Measurements from ENCODE around the gene COL25A1. TPM values are rescaled to one million over a fixed set of nuclear protein-coding genes. Genes with fewer than 3 reads are reported as not detected.

Gene COL25A1
- total RNA-seq, 1 experiment from 2014 or later = 2.1 TPM

DNA sequence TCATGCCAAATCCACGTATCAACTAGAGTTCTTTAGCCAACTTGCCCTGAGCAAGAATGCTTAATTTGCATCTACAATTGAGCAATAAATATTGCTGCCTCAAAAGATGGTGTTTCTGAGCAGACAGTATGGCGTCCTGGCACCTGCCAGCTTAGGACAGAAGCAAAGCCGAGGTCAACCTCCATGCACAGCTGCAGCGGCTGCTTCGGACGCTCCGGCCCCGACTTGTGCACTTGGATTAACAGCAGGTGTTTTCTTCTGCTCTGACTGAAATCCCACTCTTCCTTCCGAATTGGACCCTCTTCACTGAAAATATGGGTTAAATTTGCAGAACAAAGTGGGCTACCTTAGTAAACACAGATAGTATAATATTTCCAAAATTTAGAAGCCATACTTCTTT, 324.4 kb downstream of the COL25A1 start:
- Histone ChIP-seq H3K36me3 (replicated peaks; ENCODE audit: control insufficient read depth, insufficient read depth, low read length) (no peaks in the 10 kb centered on the region), H3K4me3 (ENCODE audit: insufficient read depth, low read depth, low read length) (no peak overlapping the region), H3K27me3 (ENCODE audit: control insufficient read depth, insufficient read depth, low read length) (no peaks in the 10 kb centered on the region)
- no peak for DNase-seq

DNA sequence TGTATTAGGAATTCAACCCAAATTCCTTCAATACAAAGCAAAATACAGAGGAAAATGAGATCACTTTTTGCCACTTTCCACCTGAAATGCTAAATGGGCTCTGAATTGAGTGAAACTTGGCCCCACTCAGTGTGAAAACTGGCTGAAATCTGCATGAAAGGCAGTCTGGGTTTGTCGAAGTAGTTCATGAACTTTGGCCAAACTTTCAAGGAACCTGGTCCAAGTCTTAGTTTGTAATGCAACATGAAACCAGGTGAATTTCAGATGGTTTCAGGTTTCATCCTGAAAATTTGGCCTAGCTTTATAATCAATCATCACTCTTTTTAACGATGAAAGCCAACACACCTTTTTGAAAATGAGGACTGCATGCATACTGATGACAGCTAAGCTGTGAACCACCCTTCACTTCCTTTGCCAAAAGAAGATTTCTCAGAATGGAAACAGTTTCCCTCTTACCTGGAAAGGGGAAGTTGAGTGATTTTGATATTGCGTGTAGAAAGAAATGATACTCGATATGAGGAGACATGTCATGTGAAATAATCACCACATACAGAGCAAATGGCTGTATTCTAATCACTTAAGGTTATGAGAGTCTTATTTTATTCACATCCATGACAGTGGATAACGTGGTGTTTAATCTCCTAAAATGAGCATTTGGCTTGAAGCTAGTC, 329.7 kb downstream of the COL25A1 start:
- H3K36me3 ChIP-seq (replicated peaks; ENCODE audit: control insufficient read depth, insufficient read depth, low read length) = no peaks in the 10 kb centered on the region
- no peaks in the 10 kb centered on the region for H3K27me3 ChIP-seq (ENCODE audit: control insufficient read depth, insufficient read depth, low read length)
- no peak for DNase-seq
- H3K4me3 ChIP-seq (ENCODE audit: insufficient read depth, low read depth, low read length) = no peak overlapping the region

DNA sequence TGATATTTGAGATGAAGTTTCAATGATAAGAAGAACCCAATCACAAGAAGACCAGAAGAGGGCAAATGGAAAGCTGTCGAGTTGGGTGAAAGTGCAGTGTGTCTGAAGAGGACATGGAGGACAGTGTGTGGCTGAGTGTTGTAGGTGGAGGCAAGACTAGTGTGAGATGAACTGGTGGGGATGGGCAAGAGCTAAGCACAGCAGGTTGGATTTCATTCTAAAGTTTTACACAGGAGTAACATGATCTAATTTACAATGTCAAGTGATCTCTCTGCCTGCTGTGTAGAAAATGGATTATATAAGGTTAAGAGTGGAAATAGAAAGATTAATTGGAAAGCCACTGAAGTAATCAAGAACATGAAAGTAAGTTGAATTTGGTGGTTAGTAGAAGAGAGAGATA, 331.0 kb downstream of the COL25A1 start:
- no peak overlapping the region for H3K4me3 ChIP-seq (ENCODE audit: insufficient read depth, low read depth, low read length)
- DNase-seq = no peak
- H3K36me3 ChIP-seq (replicated peaks; ENCODE audit: control insufficient read depth, insufficient read depth, low read length) = no peaks in the 10 kb centered on the region
- H3K27me3 ChIP-seq (ENCODE audit: control insufficient read depth, insufficient read depth, low read length) = no peaks in the 10 kb centered on the region

DNA sequence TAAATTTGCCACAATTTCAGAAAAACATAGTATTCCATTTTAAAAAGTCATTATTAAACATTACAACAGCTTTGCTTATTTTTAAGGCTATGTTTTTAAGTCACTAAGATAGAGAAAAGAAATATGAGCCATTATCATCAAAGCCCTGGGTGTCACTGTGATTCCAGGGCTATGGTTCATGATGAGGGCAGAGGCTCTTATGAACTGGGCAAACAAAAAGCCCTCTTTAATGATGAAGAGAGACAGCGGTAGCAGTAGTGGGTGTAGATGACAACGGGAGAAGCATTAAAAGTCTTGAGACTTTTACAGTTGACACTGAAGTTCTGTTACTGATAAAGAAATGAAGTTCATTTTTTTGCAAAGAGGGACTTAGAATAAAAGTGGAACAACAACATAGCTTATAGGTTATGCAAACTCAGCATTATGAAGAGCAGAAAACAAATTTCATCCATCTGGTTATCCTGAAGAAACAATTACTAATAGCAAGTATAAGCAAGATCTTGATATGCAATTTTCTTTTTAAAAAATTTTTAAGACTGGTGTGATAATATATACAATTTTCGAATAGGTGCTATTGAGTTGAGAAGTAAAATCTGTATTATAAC, 336.9 kb downstream of the COL25A1 start:
- Histone ChIP-seq H3K36me3 (replicated peaks; ENCODE audit: control insufficient read depth, insufficient read depth, low read length) (no peaks in the 10 kb centered on the region), H3K4me3 (ENCODE audit: insufficient read depth, low read depth, low read length) (no peak overlapping the region), H3K27me3 (ENCODE audit: control insufficient read depth, insufficient read depth, low read length) (no peaks in the 10 kb centered on the region)
- no peak for DNase-seq

DNA sequence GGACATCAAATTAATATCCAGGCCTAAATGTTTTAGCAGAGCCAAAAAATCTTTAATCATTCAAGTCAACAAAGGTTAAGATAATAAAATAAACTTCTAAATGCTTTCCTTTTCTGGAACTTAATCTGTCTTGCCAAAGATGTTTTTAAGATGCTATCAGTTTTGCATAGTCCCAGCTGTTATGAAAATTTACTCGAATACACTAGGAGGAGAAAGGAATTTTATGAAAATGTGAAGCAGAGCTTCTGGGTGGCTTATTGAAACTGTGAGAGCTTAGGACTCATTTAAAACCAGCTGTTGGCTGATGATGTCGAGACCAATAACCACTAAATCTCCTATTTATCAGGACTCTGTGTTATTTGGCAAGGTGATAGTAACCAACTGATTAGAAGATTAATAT, 337.4 kb downstream of the COL25A1 start:
- H3K4me3 ChIP-seq (ENCODE audit: insufficient read depth, low read depth, low read length) = no peak overlapping the region
- H3K36me3 ChIP-seq (replicated peaks; ENCODE audit: control insufficient read depth, insufficient read depth, low read length) = no peaks in the 10 kb centered on the region
- DNase-seq = no peak
- no peaks in the 10 kb centered on the region for H3K27me3 ChIP-seq (ENCODE audit: control insufficient read depth, insufficient read depth, low read length)

DNA sequence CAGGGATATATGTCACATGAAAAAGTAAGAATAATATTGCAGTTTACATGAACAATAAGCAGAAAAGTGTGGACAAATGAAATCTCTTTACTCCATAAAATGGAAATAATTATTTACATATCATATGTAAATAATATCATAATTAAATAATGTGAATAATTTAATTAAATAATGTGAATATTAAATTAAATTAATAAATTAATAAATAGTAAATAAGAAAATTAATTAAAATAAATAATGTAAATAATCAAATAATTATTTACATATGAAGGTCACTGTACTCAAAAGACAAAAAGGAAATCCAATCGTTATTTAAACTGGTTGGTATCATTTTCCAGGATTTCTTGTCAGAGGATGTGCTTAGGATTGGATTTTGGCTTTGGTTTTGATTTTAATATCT, 338.5 kb downstream of the COL25A1 start:
- Histone ChIP-seq H3K36me3 (replicated peaks; ENCODE audit: control insufficient read depth, insufficient read depth, low read length) (no peaks in the 10 kb centered on the region), H3K4me3 (ENCODE audit: insufficient read depth, low read depth, low read length) (no peak overlapping the region), H3K27me3 (ENCODE audit: control insufficient read depth, insufficient read depth, low read length) (no peaks in the 10 kb centered on the region)
- DNase-seq = no peak

DNA sequence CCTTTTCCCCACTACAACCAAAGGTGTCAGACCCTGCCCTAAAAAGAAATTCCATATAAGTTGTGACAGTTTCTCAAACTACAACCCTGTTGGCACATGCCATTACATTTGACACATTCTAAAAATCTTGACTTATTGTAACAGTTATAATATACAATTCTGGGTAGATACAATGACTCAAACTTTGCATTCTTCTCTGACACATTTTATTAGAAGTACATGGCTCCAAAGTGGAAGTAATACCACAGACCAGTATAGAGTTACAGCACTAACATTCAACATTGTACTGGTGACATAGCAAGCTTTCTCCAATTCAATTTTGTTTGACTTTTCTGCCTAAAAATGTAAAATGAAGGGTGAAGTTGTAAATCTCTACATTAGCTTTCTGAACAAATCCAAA, 343.0 kb downstream of the COL25A1 start:
- H3K4me3 ChIP-seq (ENCODE audit: insufficient read depth, low read depth, low read length) = no peak overlapping the region
- H3K36me3 ChIP-seq (replicated peaks; ENCODE audit: control insufficient read depth, insufficient read depth, low read length) = no peaks in the 10 kb centered on the region
- H3K27me3 ChIP-seq (ENCODE audit: control insufficient read depth, insufficient read depth, low read length) = no peaks in the 10 kb centered on the region
- DNase-seq = no peak

DNA sequence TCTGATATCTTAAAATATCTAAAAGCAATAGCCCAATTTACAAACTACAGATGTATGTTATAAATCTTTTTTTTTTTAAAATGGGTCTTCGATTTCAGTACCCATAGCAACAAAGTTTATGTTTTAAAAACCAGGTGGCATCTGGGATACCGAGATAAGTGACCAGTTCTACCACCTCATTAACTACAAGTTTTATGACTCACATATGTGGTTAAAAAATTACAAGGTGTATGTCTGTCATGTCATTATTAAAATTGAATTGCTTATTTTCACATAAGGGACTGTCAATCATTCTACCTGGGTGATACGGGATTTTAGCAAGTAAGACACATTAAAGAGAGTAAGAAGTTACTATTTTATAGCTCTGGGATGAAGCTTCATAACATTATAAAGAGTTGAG, 347.6 kb downstream of the COL25A1 start:
- no peak for DNase-seq
- Histone ChIP-seq H3K36me3 (replicated peaks; ENCODE audit: control insufficient read depth, insufficient read depth, low read length) (no peaks in the 10 kb centered on the region), H3K27me3 (ENCODE audit: control insufficient read depth, insufficient read depth, low read length) (no peaks in the 10 kb centered on the region), H3K4me3 (ENCODE audit: insufficient read depth, low read depth, low read length) (no peak overlapping the region)

DNA sequence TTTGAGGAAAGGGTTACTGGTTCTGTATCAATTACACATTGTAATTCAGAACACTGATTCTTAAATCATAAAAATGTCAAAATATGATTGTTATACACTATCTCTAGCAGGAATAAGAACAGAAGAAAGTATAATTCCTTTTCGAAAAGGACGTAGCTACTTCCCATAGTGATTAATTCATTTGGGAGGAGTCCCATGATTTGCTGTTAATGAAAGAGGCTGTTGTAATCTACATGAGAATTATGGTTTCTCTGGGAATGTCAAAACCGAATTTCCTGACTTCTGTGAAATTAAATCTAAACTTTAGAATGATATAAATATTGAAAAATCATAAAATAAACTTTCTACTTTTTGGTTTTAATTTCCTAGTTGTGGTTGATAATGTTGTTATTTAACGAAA, 348.5 kb downstream of the COL25A1 start:
- no peaks in the 10 kb centered on the region for H3K36me3 ChIP-seq (replicated peaks; ENCODE audit: control insufficient read depth, insufficient read depth, low read length)
- DNase-seq = no peak
- H3K27me3 ChIP-seq (ENCODE audit: control insufficient read depth, insufficient read depth, low read length) = no peaks in the 10 kb centered on the region
- H3K4me3 ChIP-seq (ENCODE audit: insufficient read depth, low read depth, low read length) = no peak overlapping the region

DNA sequence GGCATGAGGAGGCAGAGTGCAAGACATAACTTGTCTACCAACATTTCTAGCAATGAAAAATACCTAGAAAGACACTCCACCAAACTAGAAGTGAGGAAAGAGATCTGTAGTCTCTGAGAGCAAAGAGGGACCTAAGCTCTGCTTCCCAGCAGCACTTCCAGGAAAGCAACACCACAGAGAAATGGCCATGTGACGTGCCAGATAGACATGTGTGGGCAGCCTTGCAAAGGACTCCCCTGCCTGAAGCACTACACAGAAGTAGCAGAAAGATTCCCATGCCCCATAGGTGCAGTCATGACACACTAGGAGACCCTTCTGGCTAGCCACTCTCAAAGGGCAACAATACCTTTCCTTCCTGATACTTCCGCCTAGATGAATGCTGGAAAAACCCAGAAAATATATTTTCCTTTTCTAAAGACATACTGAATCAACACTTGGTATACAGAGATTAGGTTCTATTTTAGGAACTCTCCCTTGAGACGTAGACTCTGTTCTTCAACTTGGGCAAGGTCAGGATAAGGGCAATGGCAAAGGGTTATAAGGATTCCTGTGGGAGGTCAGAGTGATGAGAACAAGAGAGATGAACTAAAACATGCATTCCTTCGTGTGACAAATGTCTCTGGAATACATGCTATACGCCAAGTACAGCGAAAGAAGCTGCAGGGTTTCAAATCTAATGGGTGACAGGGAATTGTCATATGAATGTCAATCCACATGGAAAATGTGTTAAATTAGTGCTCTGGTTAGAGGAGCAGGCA, 352.1 kb downstream of the COL25A1 start:
- H3K27me3 ChIP-seq (ENCODE audit: control insufficient read depth, insufficient read depth, low read length) = no peaks in the 10 kb centered on the region
- DNase-seq = no peak
- H3K4me3 ChIP-seq (ENCODE audit: insufficient read depth, low read depth, low read length) = no peak overlapping the region
- no peaks in the 10 kb centered on the region for H3K36me3 ChIP-seq (replicated peaks; ENCODE audit: control insufficient read depth, insufficient read depth, low read length)

DNA sequence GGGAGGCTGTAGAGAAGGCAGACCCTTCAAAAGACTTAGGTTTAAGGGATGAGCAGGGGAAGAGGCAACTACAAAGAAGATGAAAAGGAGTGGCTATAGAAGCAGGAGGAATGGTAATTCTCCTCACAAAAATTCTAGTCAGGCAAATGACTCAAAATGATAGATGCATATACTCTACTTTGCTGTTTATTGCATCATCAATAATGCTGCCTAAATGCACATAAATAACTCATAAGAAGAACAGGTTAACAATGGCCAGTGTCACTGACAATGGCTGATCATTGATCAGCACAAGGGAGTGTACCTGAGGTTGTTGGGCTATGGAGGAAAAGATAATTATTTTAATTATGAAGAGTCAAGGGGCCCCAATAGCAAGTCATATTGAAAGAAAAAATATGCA, 354.9 kb downstream of the COL25A1 start:
- DNase-seq = no peak
- no peak overlapping the region for H3K4me3 ChIP-seq (ENCODE audit: insufficient read depth, low read depth, low read length)
- H3K36me3 ChIP-seq (replicated peaks; ENCODE audit: control insufficient read depth, insufficient read depth, low read length) = no peaks in the 10 kb centered on the region
- H3K27me3 ChIP-seq (ENCODE audit: control insufficient read depth, insufficient read depth, low read length) = no peaks in the 10 kb centered on the region

DNA sequence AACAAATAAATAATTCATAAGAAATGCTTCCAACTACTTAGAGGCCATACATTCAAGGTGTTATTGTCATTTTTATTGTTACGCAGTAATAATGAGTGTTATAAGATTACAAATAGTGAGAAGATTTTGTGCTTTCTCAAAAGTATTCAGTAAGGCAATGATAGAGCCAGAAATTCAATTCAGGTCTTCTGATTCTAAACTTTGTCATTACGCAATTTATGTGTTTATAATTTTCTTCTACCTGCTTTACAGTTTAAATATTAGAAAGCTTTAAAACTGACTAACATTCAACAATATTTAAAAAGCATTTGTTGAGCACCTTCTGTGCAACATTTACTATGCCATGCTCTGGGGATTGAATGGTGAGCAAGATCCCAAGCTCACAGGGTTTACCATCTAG, 356.2 kb downstream of the COL25A1 start:
- H3K4me3 ChIP-seq (ENCODE audit: insufficient read depth, low read depth, low read length) = no peak overlapping the region
- no peak for DNase-seq
- no peaks in the 10 kb centered on the region for H3K36me3 ChIP-seq (replicated peaks; ENCODE audit: control insufficient read depth, insufficient read depth, low read length)
- H3K27me3 ChIP-seq (ENCODE audit: control insufficient read depth, insufficient read depth, low read length) = no peaks in the 10 kb centered on the region

DNA sequence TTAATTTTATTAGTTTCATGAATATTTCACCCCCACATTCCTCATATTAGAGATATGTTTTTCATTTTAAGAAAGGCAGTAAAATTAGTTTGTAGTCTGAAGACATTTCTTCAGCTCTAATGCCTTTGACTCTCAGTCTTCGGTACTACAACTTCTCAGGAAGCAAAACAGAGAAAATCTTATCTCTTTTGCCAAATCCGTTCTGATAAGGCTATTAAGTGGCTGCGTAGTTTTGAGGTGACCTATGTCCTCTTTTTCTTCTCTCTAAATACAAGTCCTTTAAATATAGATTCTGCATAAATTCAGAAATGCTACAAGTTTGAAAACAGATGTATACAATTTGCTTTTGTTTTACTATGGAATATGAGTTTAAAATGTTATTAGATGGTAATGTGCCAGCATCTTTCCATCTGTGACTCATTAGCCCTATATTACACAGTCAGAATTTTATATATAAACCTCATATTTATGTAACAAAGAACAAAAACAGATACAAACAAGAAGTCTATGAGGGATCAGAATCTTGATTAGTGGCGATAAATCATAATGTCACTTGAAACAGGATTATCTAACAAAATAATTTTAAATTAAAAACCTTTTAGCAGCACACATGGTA, 358.4 kb downstream of the COL25A1 start:
- Histone ChIP-seq H3K27me3 (ENCODE audit: control insufficient read depth, insufficient read depth, low read length) (no peaks in the 10 kb centered on the region), H3K4me3 (ENCODE audit: insufficient read depth, low read depth, low read length) (no peak overlapping the region), H3K36me3 (replicated peaks; ENCODE audit: control insufficient read depth, insufficient read depth, low read length) (no peaks in the 10 kb centered on the region)
- no peak for DNase-seq

DNA sequence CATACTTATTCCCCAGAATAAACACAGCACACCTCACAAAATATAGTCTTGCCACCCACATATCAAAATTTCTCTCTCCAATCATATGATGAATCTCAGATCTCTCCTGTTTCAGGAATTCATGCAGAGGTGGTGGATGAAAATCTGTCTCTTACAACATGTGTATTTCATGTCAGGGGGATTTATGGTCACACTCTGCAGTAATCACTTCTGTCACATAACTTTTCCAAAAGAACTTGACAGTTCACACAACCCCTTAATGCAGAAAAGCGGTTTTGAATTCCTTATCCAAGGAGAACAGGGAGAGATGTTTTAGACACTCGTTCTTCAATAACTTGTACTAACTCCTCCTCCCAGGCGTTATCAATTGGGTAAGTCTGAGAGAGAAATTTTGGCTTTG, 359.1 kb downstream of the COL25A1 start:
- no peaks in the 10 kb centered on the region for H3K27me3 ChIP-seq (ENCODE audit: control insufficient read depth, insufficient read depth, low read length)
- H3K4me3 ChIP-seq (ENCODE audit: insufficient read depth, low read depth, low read length) = no peak overlapping the region
- no peak for DNase-seq
- no peaks in the 10 kb centered on the region for H3K36me3 ChIP-seq (replicated peaks; ENCODE audit: control insufficient read depth, insufficient read depth, low read length)

DNA sequence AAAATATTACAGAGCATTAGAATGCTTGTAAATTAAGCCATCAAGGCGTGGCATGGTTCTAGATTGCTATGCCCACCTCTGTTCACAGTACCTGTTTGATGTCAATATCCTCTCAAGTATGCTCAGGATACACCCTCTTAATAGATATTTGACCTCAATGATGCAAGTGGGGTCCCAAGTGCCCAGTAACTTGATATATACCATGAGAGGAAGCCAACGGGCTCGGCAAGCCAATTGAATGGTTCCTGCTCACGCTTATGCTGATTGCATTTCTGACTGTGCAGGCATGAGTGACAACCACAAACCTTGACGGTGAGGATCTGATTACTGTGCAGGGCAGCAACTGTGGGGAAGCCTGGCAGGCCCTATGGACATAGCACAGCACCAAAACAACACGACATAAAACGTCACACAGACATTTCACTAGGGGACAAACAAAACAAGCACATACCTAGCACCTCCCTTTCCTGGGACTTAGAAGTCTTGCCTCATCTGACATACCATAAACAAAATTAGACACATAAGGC, 360.5 kb downstream of the COL25A1 start:
- no peaks in the 10 kb centered on the region for H3K27me3 ChIP-seq (ENCODE audit: control insufficient read depth, insufficient read depth, low read length)
- no peaks in the 10 kb centered on the region for H3K36me3 ChIP-seq (replicated peaks; ENCODE audit: control insufficient read depth, insufficient read depth, low read length)
- DNase-seq = no peak
- H3K4me3 ChIP-seq (ENCODE audit: insufficient read depth, low read depth, low read length) = no peak overlapping the region
